GM18519 (cell line): ENCODE results near the gene ADM2.

Source experiments
- ATAC-seq: cut with Tn5 transposase; IDR thresholded peaks from one replicate; pipeline ENCODE4 v1.9.1; 2021; ENCODE audit warnings: mild to moderate bottlenecking, moderate library complexity; ENCODE audit not compliant: unreplicated experiment, low FRiP score

ADM2 gene

DNA sequence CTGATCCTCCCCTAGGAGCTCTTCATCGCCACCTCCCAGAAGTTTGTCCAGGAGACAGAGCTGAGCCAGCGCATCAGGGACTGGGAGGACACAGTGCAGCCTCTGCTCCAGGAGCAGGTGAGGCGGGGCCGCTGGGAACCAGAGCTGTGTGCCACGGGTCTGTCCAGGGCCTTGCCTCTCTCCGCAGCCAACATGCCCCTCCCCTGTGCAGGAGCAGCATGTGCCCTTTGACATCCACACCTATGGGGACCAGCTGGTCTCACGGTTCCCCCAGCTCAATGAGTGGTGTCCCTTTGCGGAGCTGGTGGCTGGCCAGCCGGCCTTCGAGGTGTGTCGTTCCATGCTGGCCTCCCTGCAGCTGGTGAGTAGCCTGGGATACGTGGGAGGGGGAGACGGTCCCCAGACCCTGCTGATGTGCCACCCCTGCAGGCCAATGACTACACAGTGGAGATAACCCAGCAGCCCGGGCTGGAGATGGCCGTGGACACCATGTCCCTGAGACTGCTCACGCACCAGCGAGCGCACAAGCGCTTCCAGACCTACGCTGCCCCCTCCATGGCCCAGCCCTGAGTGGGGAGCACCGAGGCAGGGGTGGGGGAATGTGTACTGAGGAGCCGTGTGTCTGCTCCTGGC lies 41.6 kb downstream of the ADM2 start:
- ATAC-seq = no peak

DNA sequence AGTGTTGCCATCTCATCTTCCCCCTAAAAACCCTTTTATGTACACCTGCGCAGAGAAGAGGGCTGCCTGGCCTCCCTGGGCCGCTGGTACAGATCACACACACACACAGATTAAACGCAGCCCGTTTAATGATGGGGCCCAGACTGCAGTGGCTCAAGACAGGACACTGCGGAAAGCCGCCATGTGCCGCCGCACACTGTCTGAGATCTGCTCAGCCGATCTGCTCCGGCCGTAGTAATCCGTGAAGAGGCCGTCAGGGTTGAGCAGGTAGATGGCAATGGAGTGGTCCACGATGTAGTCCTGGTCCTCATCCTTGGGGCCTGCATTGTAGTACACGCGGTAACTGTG lies 42.1 kb downstream of the ADM2 start:
- ATAC-seq = no peak

- ATAC-seq = no peak
Measured at GRCh38 chr22:50523806-50524675, 42.7 kb downstream of the ADM2 start.

DNA sequence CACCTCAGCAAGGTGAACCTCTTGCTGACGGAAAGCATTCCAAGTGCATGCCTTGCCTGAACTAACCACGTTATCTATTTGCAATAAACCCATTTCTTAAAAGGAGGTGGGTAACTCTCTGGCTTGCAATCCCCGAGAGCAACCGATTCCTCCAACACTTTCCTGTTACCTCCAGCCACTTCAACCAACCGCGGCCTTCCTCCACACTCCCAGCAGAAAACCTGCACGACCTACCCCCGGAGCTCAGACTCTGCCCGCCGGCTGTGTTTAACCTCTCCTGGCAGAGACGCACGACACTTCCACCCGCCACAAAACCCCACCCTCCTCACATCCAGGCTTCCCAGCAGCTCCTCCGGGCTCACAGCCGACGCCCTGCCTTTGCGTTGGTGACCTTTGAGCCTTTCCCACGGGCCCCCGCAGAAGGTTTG lies 43.3 kb downstream of the ADM2 start:
- no peak for ATAC-seq

- ATAC-seq = peak; percentile 30
Measured at GRCh38 chr22:50525104-50525857, 43.9 kb downstream of the ADM2 start, which contains the start of gene SCO2. TSS of gene SCO2 (minus strand) at chr22:50525598. CDS start at chr22:50524411, 1,187 bp downstream.

GRCh38 chr22:50525858-50526107 lies 44.4 kb downstream of the ADM2 start:
- no peak for ATAC-seq

DNA sequence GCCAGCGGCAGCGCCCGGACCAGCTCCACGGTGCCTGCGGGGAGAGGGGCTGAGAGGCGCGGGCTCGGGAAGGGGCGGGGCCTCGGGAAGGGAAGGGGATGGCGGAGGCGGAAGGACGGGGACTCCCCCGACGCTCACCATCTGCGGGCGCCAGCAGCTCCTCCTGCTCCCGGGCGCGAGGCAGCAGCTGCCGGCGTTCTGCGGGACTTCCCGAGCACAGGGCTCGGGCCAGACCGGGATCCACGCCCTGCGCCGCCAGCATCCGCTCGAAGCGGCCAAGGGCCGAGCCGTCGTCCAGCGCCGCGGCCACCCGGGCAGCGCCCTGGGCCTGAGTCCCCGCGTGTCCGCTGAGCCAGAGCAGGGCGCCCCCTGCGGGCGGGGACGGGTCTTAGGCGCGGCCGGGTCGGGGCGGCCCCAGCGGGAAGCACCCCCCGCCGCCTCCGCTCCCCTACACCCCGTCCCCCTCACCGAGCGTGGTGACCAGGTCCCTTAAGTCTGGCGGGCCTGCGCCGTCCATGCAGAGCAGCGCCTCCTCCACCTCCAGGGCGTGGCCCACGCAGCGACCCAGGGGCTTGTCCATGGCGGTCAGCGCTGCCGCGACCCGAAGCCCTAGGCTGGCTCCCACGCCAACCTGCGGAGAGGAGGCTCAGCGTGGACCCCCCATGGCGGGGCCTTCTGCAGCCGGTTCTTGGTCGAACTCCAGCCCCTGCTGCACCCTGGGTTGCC lies 44.9 kb downstream of the ADM2 start:
- peak; percentile 20 for ATAC-seq

DNA sequence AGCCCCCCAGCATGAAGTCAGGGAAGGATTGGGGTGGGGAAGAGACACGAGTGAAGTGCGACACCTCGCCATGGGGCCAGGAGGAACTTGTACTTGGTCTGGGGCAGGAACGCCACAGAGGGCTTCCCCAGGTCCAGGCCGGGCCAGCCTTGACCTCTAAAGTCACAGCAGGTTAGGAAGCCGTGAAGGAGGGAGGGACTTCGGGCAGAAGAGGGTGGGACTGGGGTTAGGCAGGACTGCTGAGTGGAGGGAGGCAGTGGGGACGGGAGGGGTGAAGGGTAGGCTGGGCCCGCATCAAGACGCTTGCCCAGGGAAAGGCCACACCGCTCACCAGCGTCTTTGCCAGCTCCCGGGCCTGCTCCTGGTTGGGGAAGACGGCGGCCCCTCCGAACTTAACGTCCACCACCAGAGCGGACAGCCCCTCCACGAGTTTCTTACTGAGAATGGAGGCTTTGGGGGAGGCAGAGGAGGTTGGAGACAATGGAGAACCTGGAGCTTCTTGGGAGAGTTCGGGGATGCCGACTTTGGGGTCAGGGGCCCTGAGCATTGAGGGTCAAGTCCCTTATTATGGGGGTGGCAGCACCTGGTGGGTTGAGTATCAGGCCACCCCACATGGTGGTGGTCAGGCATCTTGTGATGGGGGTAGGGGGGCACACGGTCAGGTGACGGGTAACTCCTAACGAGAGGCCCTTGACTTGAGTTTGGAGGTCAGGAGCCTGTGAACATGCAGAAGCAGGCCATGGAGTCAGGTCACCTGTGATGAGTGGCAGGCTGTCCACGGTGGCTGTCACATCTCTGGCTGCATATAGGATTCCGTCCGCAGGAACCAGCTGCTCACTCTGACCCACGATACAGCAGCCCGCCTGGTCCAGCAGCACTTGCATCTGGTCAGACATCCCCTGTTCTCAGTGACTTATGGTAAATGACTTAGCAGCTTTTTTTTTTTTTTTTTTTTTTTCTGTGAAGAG lies 45.8 kb downstream of the ADM2 start:
- ATAC-seq = no peak

DNA sequence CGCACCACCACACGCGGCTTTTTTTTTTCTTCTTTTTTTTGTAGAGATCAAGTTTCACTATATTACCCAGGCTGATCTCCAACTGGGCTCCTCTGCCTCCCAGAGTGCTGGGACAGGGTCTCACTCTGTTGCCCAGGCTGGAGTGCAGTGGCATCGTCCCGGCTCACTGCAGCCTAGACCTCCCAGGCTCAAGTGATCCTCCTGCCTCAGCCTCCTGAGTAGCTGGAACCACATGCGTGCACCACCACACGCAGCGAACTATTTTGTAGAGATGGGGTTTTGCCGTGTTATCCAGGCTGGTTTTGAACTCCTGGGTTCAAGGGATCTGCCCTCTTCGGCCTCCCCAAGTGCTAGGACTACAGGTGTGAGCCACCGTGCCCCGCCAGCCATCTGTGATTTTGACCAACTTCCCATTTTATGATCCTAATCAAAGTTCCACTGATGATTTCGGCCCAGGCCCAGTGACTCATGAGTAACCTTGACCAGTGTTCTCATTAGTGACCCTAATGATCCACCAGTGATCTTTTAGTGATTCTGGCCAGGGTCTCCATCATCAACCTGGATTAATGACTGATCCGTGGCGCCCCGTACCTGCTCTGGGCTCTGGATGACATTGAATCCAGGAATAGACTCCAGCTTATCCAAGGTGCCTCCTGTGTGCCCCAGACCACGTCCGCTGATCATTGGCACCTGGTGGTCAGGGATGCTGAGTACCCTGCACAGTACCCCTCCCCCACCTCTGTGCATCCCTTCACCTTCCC lies 46.8 kb downstream of the ADM2 start:
- no peak for ATAC-seq

DNA sequence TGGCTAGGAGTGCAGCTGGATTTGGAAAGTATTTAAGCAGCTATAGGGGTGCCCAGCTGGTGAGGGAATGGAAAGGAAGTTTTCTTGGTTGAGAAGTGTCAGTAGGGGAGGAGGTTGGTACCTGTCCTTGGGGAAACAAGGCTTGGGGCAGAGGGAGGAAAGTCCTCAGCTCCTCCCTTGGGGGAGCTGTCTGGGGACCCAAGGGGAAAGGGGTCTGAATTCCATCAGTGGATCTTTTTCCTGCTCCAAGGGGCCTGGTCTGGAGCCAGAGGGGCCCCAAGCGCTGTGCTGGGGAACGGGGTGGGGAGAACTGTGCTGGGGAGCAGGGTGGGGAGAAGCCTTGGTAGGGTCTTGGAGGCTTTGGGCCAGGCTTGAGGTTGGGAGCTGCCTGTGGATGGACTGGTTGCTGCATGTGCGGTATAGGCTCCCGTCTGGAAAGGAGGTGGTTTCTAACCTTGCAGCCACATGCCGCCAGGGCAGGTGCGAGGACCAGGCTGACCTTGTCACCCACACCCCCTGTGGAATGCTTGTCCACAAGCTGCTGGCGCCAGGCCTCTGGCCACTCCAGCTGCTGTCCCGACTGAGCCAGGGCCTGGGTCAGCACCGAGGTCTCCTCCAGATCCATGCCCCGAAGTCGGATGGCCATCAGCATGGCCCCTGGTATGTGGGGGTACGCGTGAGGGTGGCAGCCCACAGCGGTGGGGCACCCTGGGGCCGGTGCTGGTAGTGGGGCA lies 47.5 kb downstream of the ADM2 start:
- no peak for ATAC-seq

DNA sequence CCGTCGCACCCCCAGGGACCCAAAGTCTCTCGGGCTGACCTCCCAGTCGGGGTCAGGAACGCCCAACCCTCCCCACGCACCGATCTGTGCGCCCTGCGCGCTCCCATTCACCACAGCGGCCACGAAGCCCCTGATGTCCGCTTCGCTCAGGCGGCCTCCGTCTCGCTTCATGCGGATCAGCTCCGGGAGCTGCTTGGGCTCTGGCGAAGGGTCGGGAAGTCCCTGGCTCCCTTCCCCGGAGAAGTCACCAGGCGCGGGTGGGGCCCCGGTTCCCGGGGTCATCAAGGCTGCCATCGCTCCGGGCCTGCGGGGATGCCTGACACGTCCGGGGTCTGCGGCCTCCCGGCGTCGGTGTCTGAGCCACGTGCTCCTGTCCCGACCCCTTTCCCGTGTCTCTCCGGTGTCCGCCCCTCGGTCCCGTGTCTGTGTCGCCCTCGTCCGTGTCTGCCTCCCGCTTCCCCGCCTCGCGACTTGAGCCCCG lies 48.1 kb downstream of the ADM2 start:
- no peak for ATAC-seq

GRCh38 chr22:50529897-50530579 lies 48.7 kb downstream of the ADM2 start, which contains the start of gene TYMP:
TSS of gene TYMP (minus strand) at chr22:50530012. CDS start at chr22:50529709, 303 bp downstream.
- no peak for ATAC-seq

GRCh38 chr22:50530580-50530876 lies 49.2 kb downstream of the ADM2 start:
- no peak for ATAC-seq

DNA sequence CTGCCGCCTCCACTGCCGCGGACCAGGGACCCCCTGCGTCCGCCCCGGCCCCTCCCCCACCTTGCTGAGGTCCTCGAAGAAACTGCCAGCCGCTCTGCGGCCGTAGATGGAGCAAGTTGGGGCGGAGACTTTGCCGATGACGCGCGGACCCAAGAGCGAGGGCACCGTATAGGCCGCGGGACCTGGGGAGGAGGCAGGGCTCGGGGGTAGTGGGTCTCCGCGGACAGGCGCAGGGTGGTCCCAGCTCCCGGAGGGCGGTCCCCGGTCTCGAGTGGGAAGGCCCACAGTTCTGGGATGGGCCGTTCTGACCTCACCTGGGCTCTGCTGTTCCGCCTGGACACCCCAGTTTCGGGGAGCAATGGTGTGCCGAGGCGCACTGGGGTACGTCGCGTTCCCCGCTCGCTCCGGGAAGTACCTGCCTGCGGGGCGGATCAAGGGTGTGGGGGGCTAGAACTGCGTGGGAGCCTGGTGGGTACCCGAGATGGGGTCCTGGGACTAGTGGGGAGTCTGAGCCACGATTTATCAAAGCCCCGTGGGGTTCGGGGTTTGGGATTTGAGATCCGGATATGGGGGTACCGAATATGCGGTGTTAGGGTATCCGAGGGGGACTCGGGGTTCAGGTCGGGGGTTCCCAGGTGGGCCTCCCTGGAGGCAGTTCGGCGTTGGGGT lies 49.7 kb downstream of the ADM2 start:
- no peak for ATAC-seq

- ATAC-seq = no peak
Measured at GRCh38 chr22:50531546-50531961, 50.2 kb downstream of the ADM2 start.

GRCh38 chr22:50531962-50532674 lies 50.8 kb downstream of the ADM2 start:
- ATAC-seq = no peak
